Suprapubic skin (tissue), 4 donors: ENCODE measurements around the gene CILP. TPM values are rescaled to one million over a fixed set of nuclear protein-coding genes. Genes with fewer than 3 reads are reported as not detected.

ENCODE experiments used
- DNase-seq, 2 donors: peaks; one replicate each; pipeline ENCODE4 v3.0.0-alpha.2; 2019; ENCODE audit warnings: low spot score in 2 of 2
- H3K27ac ChIP-seq: fragments of 200-600 bp; sonication (generic); one replicate; pipeline ENCODE4 v1.5.1; 2019
- H3K27me3 ChIP-seq: fragments of 200-600 bp; sonication (generic); one replicate; pipeline ENCODE4 v1.5.1; 2019
- H3K36me3 ChIP-seq: fragments of 200-600 bp; sonication (generic); one replicate; pipeline ENCODE4 v1.5.1; 2019
- H3K4me1 ChIP-seq: fragments of 200-600 bp; sonication (generic); one replicate; pipeline ENCODE4 v1.5.1; 2019
- H3K4me3 ChIP-seq: fragments of 200-600 bp; sonication (generic); one replicate; pipeline ENCODE4 v1.5.1; 2019; ENCODE audit warnings: mild to moderate bottlenecking
- H3K9me3 ChIP-seq: fragments of 200-600 bp; sonication (generic); one replicate; pipeline ENCODE4 v1.5.1; 2019
- EP300 ChIP-seq: sonication (generic); formaldehyde crosslinking; IDR thresholded peaks from one replicate; pipeline ENCODE4 v1.6.1; 2017; ENCODE audit warnings: antibody characterized with exemption
- POLR2A ChIP-seq, 2 donors: fragments of 450-650 bp; IDR thresholded peaks; one replicate each; pipeline ENCODE4 v1.6.1; 2017; ENCODE audit warnings: antibody characterized with exemption in 2 of 2, mild to moderate bottlenecking in 2 of 2, moderate library complexity in 2 of 2
- POLR2AphosphoS5 ChIP-seq, 3 donors: sonication (generic); formaldehyde crosslinking; IDR thresholded peaks; one replicate each; pipeline ENCODE4 v1.6.1; 2017; ENCODE audit warnings: antibody characterized with exemption in 3 of 3
- WGBS: methylation state at CpG from one replicate; pipeline ENCODE4 v1.1.5; 2018; 5-methylcytosine and 5-hydroxymethylcytosine counted together
- total RNA-seq, 4 donors: library from RNA; depleted of rRNA; stranded (reverse); fragments of >200 nt; gene quantifications; one replicate each; pipeline ENCODE4 v1.1.0, GENCODE V29; 2016
- TF ChIP-seq, protein P1 (sequence below), 2 donors: fragments of 200-600 bp in 1 of 2; fragments of 450-650 bp in 1 of 2; sonication (generic) in 1 of 2; IDR thresholded peaks; one replicate each; pipeline ENCODE4 v1.5.1; 2016 to 2019; ENCODE audit warnings: antibody characterized with exemption in 2 of 2, mild to moderate bottlenecking in 1 of 2, moderate library complexity in 1 of 2

Gene CILP
- total RNA-seq, 4 donors from 2014 or later: 2.7 to 15.2 (median 11.3) TPM

GRCh38 chr15:65180167-65180566, 31.1 kb downstream of the CILP start:
- H3K9me3 ChIP-seq: no peaks in the 10 kb centered on the region
- 90% methylated on average over 3 of the region's 3 CpGs for WGBS
- DNase-seq: no peak
- no peak overlapping the region for H3K27ac ChIP-seq
- H3K27me3 ChIP-seq: no peaks in the 10 kb centered on the region
- TF ChIP-seq POLR2A (IDR thresholded peaks at IDR 0.05) (no peak), POLR2AphosphoS5 (IDR thresholded peaks at IDR 0.05) (no peak), EP300 (no peak)
- TF ChIP-seq, protein P1, sequence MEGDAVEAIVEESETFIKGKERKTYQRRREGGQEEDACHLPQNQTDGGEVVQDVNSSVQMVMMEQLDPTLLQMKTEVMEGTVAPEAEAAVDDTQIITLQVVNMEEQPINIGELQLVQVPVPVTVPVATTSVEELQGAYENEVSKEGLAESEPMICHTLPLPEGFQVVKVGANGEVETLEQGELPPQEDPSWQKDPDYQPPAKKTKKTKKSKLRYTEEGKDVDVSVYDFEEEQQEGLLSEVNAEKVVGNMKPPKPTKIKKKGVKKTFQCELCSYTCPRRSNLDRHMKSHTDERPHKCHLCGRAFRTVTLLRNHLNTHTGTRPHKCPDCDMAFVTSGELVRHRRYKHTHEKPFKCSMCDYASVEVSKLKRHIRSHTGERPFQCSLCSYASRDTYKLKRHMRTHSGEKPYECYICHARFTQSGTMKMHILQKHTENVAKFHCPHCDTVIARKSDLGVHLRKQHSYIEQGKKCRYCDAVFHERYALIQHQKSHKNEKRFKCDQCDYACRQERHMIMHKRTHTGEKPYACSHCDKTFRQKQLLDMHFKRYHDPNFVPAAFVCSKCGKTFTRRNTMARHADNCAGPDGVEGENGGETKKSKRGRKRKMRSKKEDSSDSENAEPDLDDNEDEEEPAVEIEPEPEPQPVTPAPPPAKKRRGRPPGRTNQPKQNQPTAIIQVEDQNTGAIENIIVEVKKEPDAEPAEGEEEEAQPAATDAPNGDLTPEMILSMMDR (IDR thresholded peaks at IDR 0.05): no peak
- peaks cover 44% of the 10 kb centered on the region for H3K36me3 ChIP-seq
- H3K4me3 ChIP-seq: no peak overlapping the region
- H3K4me1 ChIP-seq: peaks cover 35% of the 10 kb centered on the region

GRCh38 chr15:65177901-65178300, 33.4 kb downstream of the CILP start:
- Histone ChIP-seq H3K27ac (no peak overlapping the region), H3K9me3 (no peaks in the 10 kb centered on the region), H3K27me3 (no peaks in the 10 kb centered on the region), H3K36me3 (peaks cover 63% of the 10 kb centered on the region), H3K4me1 (peaks cover 25% of the 10 kb centered on the region), H3K4me3 (no peak overlapping the region)
- DNase-seq: no peak
- WGBS: 32% methylated on average over 1 of the region's 1 CpG
- TF ChIP-seq POLR2AphosphoS5 (IDR thresholded peaks at IDR 0.05) (no peak), EP300 (no peak), POLR2A (IDR thresholded peaks at IDR 0.05) (no peak)
- TF ChIP-seq, protein P1 (IDR thresholded peaks at IDR 0.05): no peak

DNA sequence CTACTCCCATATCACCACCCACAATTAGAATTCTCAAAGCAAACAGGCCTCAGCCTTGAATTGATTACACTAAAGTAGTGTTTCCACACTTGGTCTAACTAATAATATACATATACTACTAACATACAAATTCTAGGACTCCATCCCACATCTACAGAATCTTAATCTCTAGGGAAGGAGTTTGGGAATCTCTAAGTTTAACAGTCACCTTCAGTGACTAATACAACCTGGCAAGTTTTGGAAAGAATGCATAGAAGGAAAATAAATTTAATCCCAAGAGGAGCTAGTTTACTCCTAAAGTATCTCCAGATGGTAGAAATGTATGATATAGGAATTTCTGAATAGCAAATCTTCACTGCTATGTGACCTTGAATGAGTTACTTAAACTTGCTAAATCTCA, 35.2 kb downstream of the CILP start:
- TF ChIP-seq EP300 (no peak), POLR2AphosphoS5 (IDR thresholded peaks at IDR 0.05) (no peak), POLR2A (IDR thresholded peaks at IDR 0.05) (no peak)
- TF ChIP-seq, protein P1 (IDR thresholded peaks at IDR 0.05): no peak
- Histone ChIP-seq H3K27me3 (no peaks in the 10 kb centered on the region), H3K36me3 (peaks cover 79% of the 10 kb centered on the region), H3K9me3 (no peaks in the 10 kb centered on the region), H3K27ac (no peak overlapping the region), H3K4me1 (peaks cover 9% of the 10 kb centered on the region), H3K4me3 (no peak overlapping the region)
- no peak for DNase-seq

DNA sequence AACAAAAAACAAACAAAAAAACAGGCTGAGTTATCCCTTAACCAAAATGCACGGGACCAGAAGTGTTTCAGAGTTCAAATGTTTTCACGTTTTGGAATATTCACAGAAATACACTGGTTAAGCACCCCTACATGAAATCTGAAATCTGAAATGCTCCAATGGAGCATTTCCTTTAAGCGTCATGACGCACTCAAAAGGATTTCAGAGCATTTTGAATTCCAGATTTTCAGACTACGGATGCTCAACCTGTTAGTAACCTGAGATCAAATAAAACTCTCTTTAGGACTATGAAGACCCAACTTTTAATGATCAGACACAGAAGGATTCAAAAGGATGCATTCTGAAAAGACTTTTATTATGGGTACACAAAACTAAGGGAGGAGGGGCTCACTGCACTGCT, 35.8 kb downstream of the CILP start:
- no peak for TF ChIP-seq POLR2A (IDR thresholded peaks at IDR 0.05)
- TF ChIP-seq, protein P1 (IDR thresholded peaks at IDR 0.05): no peak
- TF ChIP-seq POLR2AphosphoS5 (IDR thresholded peaks at IDR 0.05): no peak
- TF ChIP-seq EP300: no peak
- WGBS: 87% methylated on average over 5 of the region's 5 CpGs
- Histone ChIP-seq H3K4me3 (no peak overlapping the region), H3K9me3 (no peaks in the 10 kb centered on the region), H3K27ac (no peak overlapping the region), H3K36me3 (peaks cover 82% of the 10 kb centered on the region), H3K27me3 (no peaks in the 10 kb centered on the region), H3K4me1 (peaks cover 8% of the 10 kb centered on the region)
- DNase-seq: no peak

GRCh38 chr15:65174509-65174908, 36.8 kb downstream of the CILP start:
- no peak overlapping the region for H3K27ac ChIP-seq
- TF ChIP-seq, protein P1 (IDR thresholded peaks at IDR 0.05): no peak
- no peak for TF ChIP-seq EP300
- H3K4me1 ChIP-seq: peaks cover 2% of the 10 kb centered on the region
- no peaks in the 10 kb centered on the region for H3K27me3 ChIP-seq
- no peak for DNase-seq
- no peaks in the 10 kb centered on the region for H3K9me3 ChIP-seq
- H3K36me3 ChIP-seq: peaks cover 91% of the 10 kb centered on the region
- WGBS: 83% methylated on average over 5 of the region's 5 CpGs
- H3K4me3 ChIP-seq: no peak overlapping the region
